B cell (primary cell): ENCODE data around the gene NPHP4. TPM values are rescaled to one million over a fixed set of nuclear protein-coding genes. Genes with fewer than 3 reads are reported as not detected.

Experiments used
- ATAC-seq: fragments of 200-7000 bp; cut with Tn5 transposase; one replicate; pipeline ENCODE4 v1.10.0; 2021; ENCODE audit warnings: low read depth, mild to moderate bottlenecking, moderate number of reproducible peaks, moderate library complexity
- CTCF ChIA-PET: fragments of 350-600 bp; sonication (Branson Sonifier 250); formaldehyde crosslinking; loops from one replicate; lab custom pipeline; 2021; ENCODE audit warnings: antibody characterized with exemption, inconsistent platforms; lab: Charles Lee
- POLR2A ChIA-PET: fragments of 350-600 bp; sonication (Branson Sonifier 250); formaldehyde crosslinking; loops from one replicate; lab custom pipeline; 2021; ENCODE audit warnings: antibody characterized with exemption; lab: Charles Lee
- DNase-seq: peaks from one replicate; pipeline ENCODE4 v3.0.0; 2013
- H2AFZ ChIP-seq: 2 replicates; pipeline ENCODE4 v1.6.1; 2012; ENCODE audit warnings: mild to moderate bottlenecking, low read depth, low read length; ENCODE audit not compliant: insufficient read depth, poor library complexity, severe bottlenecking
- H3K27ac ChIP-seq, 2 donors: 1 replicate in 1 of 2; 2 replicates in 1 of 2; pipeline ENCODE4 v1.5.1; 2012 to 2013; ENCODE audit warnings: low read length in 2 of 2, mild to moderate bottlenecking in 2 of 2, moderate library complexity in 1 of 2
- H3K27me3 ChIP-seq, 4 experiments: fragments of 200-600 bp in 1 of 4; sonication (generic) in 1 of 4; replicated peaks in 1 of 4; 1 replicate in 2 of 4; 2 replicates in 2 of 4; pipeline versions ENCODE4 v1.6.1 to v1.7.0; 2013 to 2016; ENCODE audit warnings: low read length in 3 of 4, mild to moderate bottlenecking in 2 of 4, mixed read lengths in 1 of 4, moderate library complexity in 1 of 4; ENCODE audit not compliant: insufficient read depth in 4 of 4, control insufficient read depth in 3 of 4; ENCODE audit errors: control extremely low read depth in 1 of 4
- H3K36me3 ChIP-seq, 2 experiments: replicated peaks in 1 of 2; 1 replicate in 1 of 2; 2 replicates in 1 of 2; pipeline versions ENCODE4 v1.6.1 to v1.7.1; 2013; ENCODE audit warnings: low read length in 1 of 2; ENCODE audit not compliant: insufficient read depth in 2 of 2, control insufficient read depth in 1 of 2; ENCODE audit errors: control extremely low read depth in 1 of 2, extremely low read depth in 1 of 2
- H3K4me1 ChIP-seq, 2 donors: fragments of 200-600 bp in 1 of 2; sonication (generic) in 1 of 2; 1 replicate in 1 of 2; 2 replicates in 1 of 2; pipeline versions ENCODE4 v1.5.1 to v1.6.1; 2013 to 2017; ENCODE audit warnings: low read length in 2 of 2; ENCODE audit not compliant: control insufficient read depth in 2 of 2, insufficient read depth in 2 of 2
- H3K4me2 ChIP-seq: replicated peaks from 2 replicates; pipeline ENCODE3; 2012; ENCODE audit warnings: mild to moderate bottlenecking, low read depth, low read length; ENCODE audit not compliant: poor library complexity, severe bottlenecking
- H3K4me3 ChIP-seq, 5 experiments: fragments of 200-600 bp in 1 of 5; sonication (generic) in 1 of 5; 1 replicate in 3 of 5; 2 replicates in 2 of 5; pipeline versions ENCODE4 v1.5.1 to v1.7.0; 2011 to 2016; ENCODE audit warnings: low read length in 4 of 5, mild to moderate bottlenecking in 4 of 5, low read depth in 2 of 5, control low read depth in 1 of 5, moderate library complexity in 1 of 5; ENCODE audit not compliant: insufficient read depth in 1 of 5; ENCODE audit errors: control extremely low read depth in 1 of 5, extremely low read depth in 1 of 5
- H3K79me2 ChIP-seq: fragments of 200-600 bp; sonication (generic); one replicate; pipeline ENCODE4 v1.6.0; 2016; ENCODE audit warnings: low read length; ENCODE audit not compliant: control insufficient read depth, insufficient read depth
- H3K9ac ChIP-seq: fragments of 200-600 bp; sonication (generic); 2 replicates; pipeline ENCODE4 v1.6.1; 2017; ENCODE audit warnings: mild to moderate bottlenecking, low read length, moderate library complexity
- H3K9me3 ChIP-seq, 3 donors: one replicate each; pipeline versions ENCODE4 v1.6.1 to v1.7.1; 2013; ENCODE audit warnings: low read length in 2 of 3; ENCODE audit not compliant: control insufficient read depth in 2 of 3, insufficient read depth in 1 of 3; ENCODE audit errors: control extremely low read depth in 1 of 3
- H4K20me1 ChIP-seq: 2 replicates; pipeline ENCODE4 v1.6.0; 2012; ENCODE audit warnings: mild to moderate bottlenecking, low read length; ENCODE audit not compliant: insufficient read depth, control insufficient read depth, poor library complexity, severe bottlenecking
- H3K27ac Mint-ChIP-seq: one replicate; pipeline ENCODE4 v1.8.0; 2021; ENCODE audit warnings: mixed read lengths
- H3K27me3 Mint-ChIP-seq: one replicate; pipeline ENCODE4 v1.8.0; 2021; ENCODE audit warnings: mixed read lengths
- H3K4me1 Mint-ChIP-seq: one replicate; pipeline ENCODE4 v1.8.0; 2021; ENCODE audit warnings: mixed read lengths
- H3K4me3 Mint-ChIP-seq: one replicate; pipeline ENCODE4 v1.8.0; 2021; ENCODE audit warnings: mixed read lengths
- H3K9me3 Mint-ChIP-seq: one replicate; pipeline ENCODE4 v1.8.0; 2022; ENCODE audit warnings: mixed read lengths; ENCODE audit not compliant: insufficient read depth
- CTCF ChIP-seq: fragments of 200-600 bp; IDR thresholded peaks from one replicate; pipeline ENCODE4 v1.8.0; 2022; ENCODE audit warnings: antibody characterized with exemption, mild to moderate bottlenecking
- EZH2 ChIP-seq: IDR thresholded peaks from 2 replicates; pipeline ENCODE4 v1.6.1; 2012; ENCODE audit warnings: borderline replicate concordance, low read depth, mild to moderate bottlenecking, moderate library complexity, low read length; ENCODE audit not compliant: insufficient read depth, poor library complexity, severe bottlenecking
- WGBS: methylation state at CpG from one replicate; pipeline ENCODE4 v1.1.5; 2013; ENCODE audit warnings: missing lambda C conversion rate; ENCODE audit not compliant: insufficient coverage; 5-methylcytosine and 5-hydroxymethylcytosine counted together
- intact Hi-C: fragments of 100-400 bp; cut with micrococcal nuclease; formaldehyde crosslinking; loops from one replicate; pipeline ENCODE4 v1.10.0; 2022
- polyA plus RNA-seq: library from polyadenylated mRNA; depleted of rRNA; stranded (reverse); fragments of >200 nt; gene quantifications from 2 replicates; pipeline ENCODE4 v1.2.3, GENCODE V29; 2012
- total RNA-seq, 2 donors: library from RNA; stranded (reverse); fragments of 120-200 nt in 1 of 2; gene quantifications; 1 replicate in 1 of 2; 2 replicates in 1 of 2; pipeline versions ENCODE4 v1.2.3 to v1.2.4, GENCODE V29; 2013 to 2022

Gene NPHP4
- total and polyA plus RNA-seq, 2 donors (not counting 1 experiment from before 2014, with no cell fraction given), result 6.5 to 14.8 TPM

DNA sequence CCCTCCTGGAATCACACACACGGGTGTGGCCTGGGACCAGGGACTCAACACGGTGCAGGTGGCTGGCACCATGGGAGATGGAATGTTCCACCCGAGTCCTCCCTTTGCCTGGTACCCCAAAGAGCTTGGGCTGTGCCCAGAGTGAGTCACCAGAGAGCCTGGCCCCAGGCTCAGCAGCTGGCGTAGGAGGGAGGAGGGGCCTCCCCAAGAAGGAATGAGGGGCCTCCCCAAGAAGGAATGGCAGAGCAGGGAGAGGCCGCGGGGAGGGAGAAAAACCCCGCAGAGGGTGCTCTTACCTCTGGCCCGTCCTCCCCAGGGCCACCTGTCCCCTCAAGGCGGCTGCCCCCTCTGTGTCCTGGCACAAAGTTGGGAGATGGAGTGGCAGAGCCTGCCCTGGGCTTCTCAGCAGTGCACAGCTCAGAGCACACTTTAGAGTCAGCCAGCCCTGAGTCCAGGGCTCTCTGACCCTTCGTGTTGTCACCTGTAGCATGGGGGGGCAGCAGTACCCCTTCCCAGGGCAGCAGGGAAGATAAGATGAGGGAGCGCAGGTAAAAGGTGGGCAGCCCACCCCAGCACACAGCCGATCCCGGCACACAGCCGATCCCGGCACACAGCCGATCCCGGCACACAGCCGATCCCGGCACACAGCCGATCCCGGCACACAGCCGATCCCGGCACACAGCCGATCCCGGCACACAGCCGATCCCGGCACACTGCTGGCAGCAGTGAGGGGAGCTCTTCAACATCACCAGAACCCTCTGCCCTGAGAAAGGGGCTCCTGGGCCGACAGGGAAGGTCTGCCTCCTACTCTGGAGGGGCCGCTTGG, 33.3 kb upstream of the NPHP4 start:
- Mint-ChIP-seq H3K4me3 (peak overlapping the region; percentile 86), H3K4me1 (peaks cover 53% of the 10 kb centered on the region), H3K27me3 (no peaks in the 10 kb centered on the region), H3K9me3 (no peaks in the 10 kb centered on the region), H3K27ac (peak overlapping the region; percentile 93)
- H3K4me3 ChIP-seq, result peak overlapping the region in 4 of 5 experiments; percentile 63 to 71 (median 65)
- peak overlapping the region; percentile 80 for H3K9ac ChIP-seq
- DNase-seq, result peak; percentile 44
- ATAC-seq, result no peak
- peaks cover 27% of the 10 kb centered on the region for H4K20me1 ChIP-seq
- TF ChIP-seq EZH2, result no peak
- TF ChIP-seq CTCF, result no peak
- H3K36me3 ChIP-seq, result peaks cover 0 to 14% of the 10 kb centered on the region in 2 experiments
- H3K4me1 ChIP-seq, result peaks cover 47 to 54% of the 10 kb centered on the region in 2 donors
- intact Hi-C loops, result loop anchor here (1.0 kb wide), 1 partner anchor 33 kb away; the partner anchor contains the start of gene NPHP4
- H3K4me2 ChIP-seq, result peak overlapping the region; percentile 92
- H2AFZ ChIP-seq, result peak overlapping the region; percentile 29
- no peaks in the 10 kb centered on the region for H3K27me3 ChIP-seq
- POLR2A ChIA-PET, result interaction anchor here (1.1 to 3.2 kb wide), 3 partner anchors 13 to 175 kb away, joined by 3 to 26 read pairs (median 4); partner anchors contain the start of gene NPHP4
- 48% methylated on average over 19 of the region's 29 CpGs for WGBS
- peaks cover 43% of the 10 kb centered on the region for H3K79me2 ChIP-seq
- CTCF ChIA-PET, result interaction anchor here (0.9 to 2.7 kb wide), 8 partner anchors 9 to 219 kb away, joined by 3 to 13 read pairs (median 4); partner anchors contain the start of gene NPHP4
- peak overlapping the region; percentile 96 for H3K27ac ChIP-seq
- no peaks in the 10 kb centered on the region for H3K9me3 ChIP-seq
